Keratinocyte (primary cell): Measurements from ENCODE around the gene IRF2BP1.

Experiments
- CTCF ChIP-seq, 3 experiments: IDR thresholded peaks in 1 of 3; conservative IDR thresholded peaks in 1 of 3; optimal IDR thresholded peaks in 1 of 3; 2 replicates in 2 of 3; 3 replicates in 1 of 3; pipeline versions ENCODE3 to v1.5.1; 2011; ENCODE audit warnings: low read length in 3 of 3, mild to moderate bottlenecking in 3 of 3, moderate library complexity in 2 of 3, control low read depth in 1 of 3, inconsistent platforms in 1 of 3; ENCODE audit not compliant: insufficient read depth in 2 of 3; ENCODE audit errors: extremely low read depth in 1 of 3
- EZH2 ChIP-seq: IDR thresholded peaks from one replicate; pipeline ENCODE4 v1.6.1; 2012; ENCODE audit warnings: inconsistent platforms, mild to moderate bottlenecking, low read length, moderate library complexity

GRCh38 chr19:45862271-45862563 is 23.7 kb downstream of the IRF2BP1 start:
- TF ChIP-seq CTCF (optimal IDR thresholded peaks at IDR 0.05 in 1 of 3, IDR thresholded peaks at IDR 0.05 in 1 of 3, conservative IDR thresholded peaks at IDR 0.05 in 1 of 3; ENCODE audit: extremely low read depth in 1 of 3, insufficient read depth in 2 of 3, low read length in 3 of 3) (no peak), EZH2 (no peak)
